GM23338 (cell line): ENCODE data around the gene LILRA6. TPM values are rescaled to one million over a fixed set of nuclear protein-coding genes. Genes with fewer than 3 reads are reported as not detected.

Experiments
- ATAC-seq: fragments of 200-7000 bp; cut with Tn5 transposase; 3 replicates; pipeline ENCODE4 v1.9.1; 2020
- DNase-seq: peaks from one replicate; pipeline ENCODE4 v3.0.0-alpha.2; 2015; ENCODE audit warnings: low spot score
- H2AFZ ChIP-seq: fragments of 200-600 bp; sonication (generic); 2 replicates; pipeline ENCODE4 v1.8.0; 2016; ENCODE audit warnings: antibody characterized with exemption, mild to moderate bottlenecking, moderate library complexity
- H3F3A ChIP-seq: fragments of 200-600 bp; sonication (generic); replicated peaks from 2 replicates; pipeline ENCODE4 v1.8.0; 2017; ENCODE audit warnings: antibody characterized with exemption, mixed run types, low read depth
- H3K27ac ChIP-seq: fragments of 200-600 bp; sonication (generic); 2 replicates; pipeline ENCODE4 v1.6.1; 2016; ENCODE audit warnings: low read depth
- H3K27me3 ChIP-seq: fragments of 200-600 bp; sonication (generic); 2 replicates; pipeline ENCODE4 v1.8.0; 2016; ENCODE audit warnings: mild to moderate bottlenecking, mixed run types, moderate library complexity; ENCODE audit not compliant: insufficient read depth
- H3K36me3 ChIP-seq: fragments of 200-600 bp; sonication (generic); 2 replicates; pipeline ENCODE4 v1.8.0; 2016; ENCODE audit warnings: mild to moderate bottlenecking; ENCODE audit not compliant: insufficient read depth
- H3K4me1 ChIP-seq: fragments of 200-600 bp; sonication (generic); 2 replicates; pipeline ENCODE4 v1.8.0; 2016; ENCODE audit warnings: mild to moderate bottlenecking, moderate library complexity; ENCODE audit not compliant: insufficient read depth
- H3K4me2 ChIP-seq: fragments of 200-600 bp; sonication (generic); 2 replicates; pipeline ENCODE4 v1.7.1; 2017; ENCODE audit warnings: mixed run types
- H3K4me3 ChIP-seq: fragments of 200-600 bp; sonication (generic); 2 replicates; pipeline ENCODE4 v1.6.1; 2016; ENCODE audit warnings: mixed run types
- H3K79me2 ChIP-seq: fragments of 200-600 bp; sonication (generic); replicated peaks from 2 replicates; pipeline ENCODE4 v1.8.0; 2017; ENCODE audit warnings: mild to moderate bottlenecking; ENCODE audit not compliant: insufficient read depth
- H3K9me2 ChIP-seq: fragments of 200-600 bp; sonication (generic); 2 replicates; pipeline ENCODE4 v1.8.0; 2017; ENCODE audit not compliant: insufficient read depth
- H4K20me1 ChIP-seq: fragments of 200-600 bp; sonication (generic); replicated peaks from 2 replicates; pipeline ENCODE4 v1.8.0; 2017; ENCODE audit warnings: mild to moderate bottlenecking; ENCODE audit not compliant: insufficient read depth
- H3K27ac Mint-ChIP-seq: 2 replicates; pipeline ENCODE4 v1.8.0; 2020; ENCODE audit warnings: inconsistent platforms, mild to moderate bottlenecking, moderate library complexity, mixed read lengths
- H3K27me3 Mint-ChIP-seq: 3 replicates; pipeline ENCODE4 v1.8.0; 2022; ENCODE audit warnings: low read depth, mild to moderate bottlenecking, moderate library complexity, mixed read lengths, inconsistent platforms; ENCODE audit not compliant: insufficient read depth, poor library complexity
- H3K36me3 Mint-ChIP-seq: 3 replicates; pipeline ENCODE4 v1.8.0; 2021; ENCODE audit warnings: low read depth, mild to moderate bottlenecking, inconsistent platforms, moderate library complexity, mixed read lengths
- H3K4me1 Mint-ChIP-seq: 3 replicates; pipeline ENCODE4 v1.8.0; 2020; ENCODE audit warnings: mild to moderate bottlenecking, inconsistent platforms, mixed read lengths
- H3K4me3 Mint-ChIP-seq: 3 replicates; pipeline ENCODE4 v1.8.0; 2021; ENCODE audit warnings: moderate library complexity, mild to moderate bottlenecking, inconsistent platforms, mixed read lengths
- H3K9me3 Mint-ChIP-seq: 3 replicates; pipeline ENCODE4 v1.8.0; 2020; ENCODE audit warnings: moderate library complexity, mild to moderate bottlenecking, inconsistent platforms, mixed read lengths
- CREB1 ChIP-seq: fragments of 250-450 bp; sonication (Bioruptor Pico); IDR thresholded peaks from 2 replicates; pipeline ENCODE4 v1.5.0; 2020; ENCODE audit warnings: low read depth, mild to moderate bottlenecking, moderate library complexity
- CTCF ChIP-seq, 2 experiments: fragments of 200-600 bp in 1 of 2; sonication (generic) in 1 of 2; conservative IDR thresholded peaks; 2 replicates each; pipeline versions ENCODE4 v1.5.1 to v1.6.1; 2016 to 2017; ENCODE audit warnings: antibody characterized with exemption in 2 of 2, low read depth in 2 of 2, mild to moderate bottlenecking in 2 of 2, moderate library complexity in 1 of 2
- EZH2 ChIP-seq: fragments of 200-600 bp; sonication (generic); IDR thresholded peaks from one replicate; pipeline ENCODE4 v1.8.0; 2017; ENCODE audit warnings: antibody characterized with exemption, mild to moderate bottlenecking, low read depth; ENCODE audit not compliant: unreplicated experiment
- EZH2phosphoT487 ChIP-seq: fragments of 200-600 bp; sonication (generic); IDR thresholded peaks from one replicate; pipeline ENCODE4 v1.8.1; 2018; ENCODE audit warnings: antibody characterized with exemption; ENCODE audit not compliant: unreplicated experiment
- JUNB ChIP-seq: IDR thresholded peaks from one replicate; pipeline ENCODE4 v1.6.1; 2016; ENCODE audit warnings: antibody characterized with exemption; ENCODE audit not compliant: unreplicated experiment
- NANOG ChIP-seq: IDR thresholded peaks from 2 replicates; pipeline ENCODE4 v1.6.1; 2016; ENCODE audit warnings: antibody characterized with exemption, borderline replicate concordance
- POLR2AphosphoS5 ChIP-seq: IDR thresholded peaks from 2 replicates; pipeline ENCODE4 v1.6.1; 2016; ENCODE audit warnings: antibody characterized with exemption, low read depth
- STAT1 ChIP-seq: IDR thresholded peaks from one replicate; pipeline ENCODE4 v1.6.1; 2016; ENCODE audit warnings: antibody characterized with exemption; ENCODE audit not compliant: unreplicated experiment
- ZNF114 ChIP-seq: fragments of 250-450 bp; sonication (Bioruptor Pico); IDR thresholded peaks from 2 replicates; pipeline ENCODE4 v1.5.0; 2020; ENCODE audit warnings: mild to moderate bottlenecking, moderate library complexity
- ZNF331 ChIP-seq: fragments of 250-450 bp; sonication (Bioruptor Pico); IDR thresholded peaks from 2 replicates; pipeline ENCODE4 v1.5.0; 2020; ENCODE audit warnings: low read depth, mild to moderate bottlenecking, moderate library complexity
- ZNF462 ChIP-seq: fragments of 250-450 bp; sonication (Bioruptor Pico); IDR thresholded peaks from 2 replicates; pipeline ENCODE4 v1.5.0; 2020; ENCODE audit warnings: mild to moderate bottlenecking, moderate library complexity
- polyA plus RNA-seq: library from polyadenylated mRNA; unstranded; fragments of >200 nt; fragmentation: Nextera tagmentation; extraction: Ambion mirVana; gene quantifications from 2 replicates; pipeline ENCODE4 v1.2.1, GENCODE V29; 2016
- total RNA-seq: library from RNA; depleted of rRNA; stranded (reverse); fragments of >200 nt; shearing (Covaris generic); gene quantifications from 2 replicates; pipeline ENCODE4 v1.2.3, GENCODE V29; 2014
- TF ChIP-seq, protein P1 (sequence below): IDR thresholded peaks from 2 replicates; pipeline ENCODE4 v1.6.1; 2016; ENCODE audit warnings: antibody characterized with exemption
- TF ChIP-seq, protein P2 (sequence below): IDR thresholded peaks from one replicate; pipeline ENCODE4 v1.6.1; 2018; ENCODE audit warnings: antibody characterized with exemption; ENCODE audit not compliant: unreplicated experiment

LILRA6 gene
- total and polyA plus RNA-seq, 2 experiments from 2014 or later = not detected

DNA sequence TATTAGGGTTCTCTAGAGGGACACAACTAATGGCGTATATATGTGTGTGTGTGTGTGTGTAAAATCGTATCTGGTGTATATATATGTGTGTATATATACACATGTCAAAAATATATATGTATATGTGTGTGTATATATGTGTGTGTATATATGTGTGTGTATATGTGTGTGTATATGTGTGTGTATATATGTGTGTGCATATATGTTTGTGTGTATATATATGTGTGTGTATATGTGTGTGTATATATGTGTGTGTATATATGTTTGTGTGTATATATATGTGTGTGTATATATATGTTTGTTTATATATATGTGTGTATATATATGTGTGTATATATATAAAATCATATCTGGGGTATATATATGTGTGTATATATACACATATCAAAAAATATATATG lies 19.9 kb upstream of the LILRA6 start:
- no peaks in the 10 kb centered on the region for H3K27me3 Mint-ChIP-seq
- no peaks in the 10 kb centered on the region for H3K79me2 ChIP-seq
- TF ChIP-seq ZNF114 (CRISPR knock-in tag) = no peak
- no peak for TF ChIP-seq POLR2AphosphoS5
- TF ChIP-seq JUNB = no peak
- no peak for TF ChIP-seq EZH2
- no peak for TF ChIP-seq EZH2phosphoT487
- TF ChIP-seq ZNF462 (CRISPR knock-in tag) = no peak
- TF ChIP-seq CTCF (conservative IDR thresholded peaks at IDR 0.05; ENCODE audit: low read depth in 2 of 2) = no peak
- no peak for TF ChIP-seq NANOG
- no peak for TF ChIP-seq CREB1 (CRISPR knock-in tag)
- no peak for TF ChIP-seq ZNF331 (CRISPR knock-in tag)
- TF ChIP-seq, protein P1, sequence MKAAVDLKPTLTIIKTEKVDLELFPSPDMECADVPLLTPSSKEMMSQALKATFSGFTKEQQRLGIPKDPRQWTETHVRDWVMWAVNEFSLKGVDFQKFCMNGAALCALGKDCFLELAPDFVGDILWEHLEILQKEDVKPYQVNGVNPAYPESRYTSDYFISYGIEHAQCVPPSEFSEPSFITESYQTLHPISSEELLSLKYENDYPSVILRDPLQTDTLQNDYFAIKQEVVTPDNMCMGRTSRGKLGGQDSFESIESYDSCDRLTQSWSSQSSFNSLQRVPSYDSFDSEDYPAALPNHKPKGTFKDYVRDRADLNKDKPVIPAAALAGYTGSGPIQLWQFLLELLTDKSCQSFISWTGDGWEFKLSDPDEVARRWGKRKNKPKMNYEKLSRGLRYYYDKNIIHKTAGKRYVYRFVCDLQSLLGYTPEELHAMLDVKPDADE = no peak
- no peak for TF ChIP-seq STAT1
- TF ChIP-seq, protein P2, sequence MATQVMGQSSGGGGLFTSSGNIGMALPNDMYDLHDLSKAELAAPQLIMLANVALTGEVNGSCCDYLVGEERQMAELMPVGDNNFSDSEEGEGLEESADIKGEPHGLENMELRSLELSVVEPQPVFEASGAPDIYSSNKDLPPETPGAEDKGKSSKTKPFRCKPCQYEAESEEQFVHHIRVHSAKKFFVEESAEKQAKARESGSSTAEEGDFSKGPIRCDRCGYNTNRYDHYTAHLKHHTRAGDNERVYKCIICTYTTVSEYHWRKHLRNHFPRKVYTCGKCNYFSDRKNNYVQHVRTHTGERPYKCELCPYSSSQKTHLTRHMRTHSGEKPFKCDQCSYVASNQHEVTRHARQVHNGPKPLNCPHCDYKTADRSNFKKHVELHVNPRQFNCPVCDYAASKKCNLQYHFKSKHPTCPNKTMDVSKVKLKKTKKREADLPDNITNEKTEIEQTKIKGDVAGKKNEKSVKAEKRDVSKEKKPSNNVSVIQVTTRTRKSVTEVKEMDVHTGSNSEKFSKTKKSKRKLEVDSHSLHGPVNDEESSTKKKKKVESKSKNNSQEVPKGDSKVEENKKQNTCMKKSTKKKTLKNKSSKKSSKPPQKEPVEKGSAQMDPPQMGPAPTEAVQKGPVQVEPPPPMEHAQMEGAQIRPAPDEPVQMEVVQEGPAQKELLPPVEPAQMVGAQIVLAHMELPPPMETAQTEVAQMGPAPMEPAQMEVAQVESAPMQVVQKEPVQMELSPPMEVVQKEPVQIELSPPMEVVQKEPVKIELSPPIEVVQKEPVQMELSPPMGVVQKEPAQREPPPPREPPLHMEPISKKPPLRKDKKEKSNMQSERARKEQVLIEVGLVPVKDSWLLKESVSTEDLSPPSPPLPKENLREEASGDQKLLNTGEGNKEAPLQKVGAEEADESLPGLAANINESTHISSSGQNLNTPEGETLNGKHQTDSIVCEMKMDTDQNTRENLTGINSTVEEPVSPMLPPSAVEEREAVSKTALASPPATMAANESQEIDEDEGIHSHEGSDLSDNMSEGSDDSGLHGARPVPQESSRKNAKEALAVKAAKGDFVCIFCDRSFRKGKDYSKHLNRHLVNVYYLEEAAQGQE = no peak
- H3K27ac ChIP-seq = no peak overlapping the region
- no peak overlapping the region for H2AFZ ChIP-seq
- ATAC-seq (no peak), DNase-seq (no peak)
- peaks cover 5% of the 10 kb centered on the region; the same call in 2 of the 3 replicates for H3K4me1 Mint-ChIP-seq
- no peaks in the 10 kb centered on the region; the same call in 1 of the 2 replicates for H3K4me1 ChIP-seq
- no peak overlapping the region for H3K4me3 Mint-ChIP-seq
- no peaks in the 10 kb centered on the region; the same call in 2 of the 3 replicates for H3K9me3 Mint-ChIP-seq
- H3K36me3 ChIP-seq = no peaks in the 10 kb centered on the region
- H3K27me3 ChIP-seq = no peaks in the 10 kb centered on the region
- H3K9me2 ChIP-seq = no peaks in the 10 kb centered on the region
- no peak overlapping the region for H3K4me2 ChIP-seq
- H3K27ac Mint-ChIP-seq = no peak overlapping the region
- no peaks in the 10 kb centered on the region for H3F3A ChIP-seq
- H3K4me3 ChIP-seq = no peak overlapping the region
- no peaks in the 10 kb centered on the region for H4K20me1 ChIP-seq
- no peaks in the 10 kb centered on the region for H3K36me3 Mint-ChIP-seq
